Neuronal stem cell (in vitro differentiated cells): ENCODE measurements around the gene CBARP.
"Not testable (repeated sequence)": the region's sequence is repeated elsewhere in the genome, so short reads cannot be mapped to it uniquely, and the experiment has no call there.

Source experiments
- DNase-seq: peaks from one replicate; pipeline ENCODE4 v3.0.0-alpha.2; 2013; ENCODE audit warnings: low spot score
- H2AFZ ChIP-seq: one replicate; pipeline ENCODE4 v1.6.1; 2013; ENCODE audit warnings: mild to moderate bottlenecking, low read length, inconsistent platforms
- H2AK5ac ChIP-seq: 2 replicates; pipeline ENCODE4 v1.6.1; 2013; ENCODE audit warnings: low read depth, mild to moderate bottlenecking, inconsistent platforms, low read length, moderate library complexity, mixed read lengths
- H2BK120ac ChIP-seq: 2 replicates; pipeline ENCODE4 v1.6.1; 2013; ENCODE audit warnings: low read depth, mild to moderate bottlenecking, inconsistent platforms, low read length, moderate library complexity, mixed read lengths
- H2BK12ac ChIP-seq: one replicate; pipeline ENCODE4 v1.6.1; 2013; ENCODE audit warnings: low read length, inconsistent platforms
- H2BK15ac ChIP-seq: 2 replicates; pipeline ENCODE4 v1.6.1; 2013; ENCODE audit warnings: mild to moderate bottlenecking, low read length, inconsistent platforms, mixed read lengths
- H2BK5ac ChIP-seq: one replicate; pipeline ENCODE4 v1.6.1; 2013; ENCODE audit warnings: inconsistent platforms, mild to moderate bottlenecking, low read length, moderate library complexity
- H3K14ac ChIP-seq: one replicate; pipeline ENCODE4 v1.6.1; 2013; ENCODE audit warnings: low read length, inconsistent platforms
- H3K18ac ChIP-seq: 2 replicates; pipeline ENCODE4 v1.6.1; 2013; ENCODE audit warnings: low read length, inconsistent platforms
- H3K23ac ChIP-seq: 2 replicates; pipeline ENCODE4 v1.6.1; 2013; ENCODE audit warnings: low read depth, mild to moderate bottlenecking, mixed read lengths, low read length, inconsistent platforms; ENCODE audit not compliant: poor library complexity
- H3K27ac ChIP-seq: replicated peaks from 3 replicates; pipeline ENCODE4 v1.5.1; 2013; ENCODE audit warnings: low read length, inconsistent platforms
- H3K27me3 ChIP-seq, 3 experiments: 2 replicates each; pipeline ENCODE4 v1.6.1; 2013; ENCODE audit warnings: low read length in 3 of 3, mild to moderate bottlenecking in 2 of 3, inconsistent platforms in 1 of 3, low read depth in 1 of 3, mixed read lengths in 1 of 3, moderate library complexity in 1 of 3; ENCODE audit not compliant: control insufficient read depth in 3 of 3, insufficient read depth in 3 of 3
- H3K36me3 ChIP-seq, 2 donors: replicated peaks in 1 of 2; 2 replicates each; pipeline ENCODE4 v1.6.1; 2013; ENCODE audit warnings: low read length in 2 of 2; ENCODE audit not compliant: control insufficient read depth in 2 of 2, insufficient read depth in 2 of 2
- H3K4ac ChIP-seq: 2 replicates; pipeline ENCODE4 v1.6.1; 2013; ENCODE audit warnings: inconsistent platforms, mild to moderate bottlenecking, low read length, moderate library complexity
- H3K4me1 ChIP-seq, 2 donors: 1 replicate in 1 of 2; 2 replicates in 1 of 2; pipeline ENCODE4 v1.6.1; 2013; ENCODE audit warnings: low read length in 2 of 2, low read depth in 1 of 2; ENCODE audit not compliant: control insufficient read depth in 2 of 2, insufficient read depth in 1 of 2
- H3K4me2 ChIP-seq: one replicate; pipeline ENCODE4 v1.6.1; 2013; ENCODE audit warnings: mild to moderate bottlenecking, low read length, inconsistent platforms; ENCODE audit not compliant: insufficient read depth, poor library complexity, severe bottlenecking
- H3K4me3 ChIP-seq, 2 donors: 2 replicates each; pipeline ENCODE4 v1.5.1; 2013; ENCODE audit warnings: low read length in 2 of 2, mild to moderate bottlenecking in 2 of 2, inconsistent platforms in 1 of 2, moderate library complexity in 1 of 2
- H3K79me1 ChIP-seq: one replicate; pipeline ENCODE4 v1.6.1; 2013; ENCODE audit warnings: low read depth, mild to moderate bottlenecking, inconsistent platforms, low read length, moderate library complexity
- H3K9ac ChIP-seq: one replicate; pipeline ENCODE4 v1.6.1; 2013; ENCODE audit warnings: mild to moderate bottlenecking, low read depth, low read length, inconsistent platforms; ENCODE audit not compliant: poor library complexity
- H3K9me3 ChIP-seq, 2 donors: replicated peaks in 1 of 2; 2 replicates each; pipeline versions ENCODE3 to v1.6.1; 2013; ENCODE audit warnings: low read length in 2 of 2, mild to moderate bottlenecking in 2 of 2, inconsistent platforms in 1 of 2, low read depth in 1 of 2, mixed read lengths in 1 of 2, moderate library complexity in 1 of 2; ENCODE audit not compliant: control insufficient read depth in 2 of 2, insufficient read depth in 1 of 2
- H4K8ac ChIP-seq: one replicate; pipeline ENCODE4 v1.6.1; 2013; ENCODE audit warnings: low read depth, mild to moderate bottlenecking, inconsistent platforms, low read length, moderate library complexity
- H4K91ac ChIP-seq: one replicate; pipeline ENCODE4 v1.6.1; 2013; ENCODE audit warnings: low read length, low read depth, mild to moderate bottlenecking, inconsistent platforms; ENCODE audit not compliant: poor library complexity
- WGBS, 2 donors: extraction: QIAGEN DNeasy Blood & Tissue Kit; methylation state at CpG; one replicate each; pipeline ENCODE4 v1.1.7; 2013; ENCODE audit warnings: missing lambda C conversion rate in 2 of 2, mixed read lengths in 1 of 2; ENCODE audit not compliant: insufficient read length in 2 of 2, insufficient replicate concordance in 1 of 2; ENCODE audit errors: extremely low coverage in 2 of 2; 5-methylcytosine and 5-hydroxymethylcytosine counted together

Gene CBARP

GRCh38 chr19:1247748-1248138, 9.9 kb upstream of the CBARP start:
- no peak overlapping the region for H4K8ac ChIP-seq
- H3K9me3 ChIP-seq = no peaks in the 10 kb centered on the region
- peaks cover 10 to 24% of the 10 kb centered on the region in 2 donors for H3K36me3 ChIP-seq
- peak overlapping the region; percentile 64 for H3K9ac ChIP-seq
- no peak overlapping the region for H3K14ac ChIP-seq
- H3K4me2 ChIP-seq = peak overlapping the region; percentile 73
- peaks cover 15% of the 10 kb centered on the region for H3K79me1 ChIP-seq
- no peak overlapping the region for H4K91ac ChIP-seq
- H3K27me3 ChIP-seq = no peaks in the 10 kb centered on the region
- peak overlapping the region; percentile 54 for H2BK15ac ChIP-seq
- peak overlapping the region; percentile 56 for H2BK120ac ChIP-seq
- DNase-seq = no peak
- H2AK5ac ChIP-seq = peak overlapping the region; percentile 94
- H3K23ac ChIP-seq = peak overlapping the region; percentile 34
- no peak overlapping the region for H2AFZ ChIP-seq
- peaks cover 14 to 32% of the 10 kb centered on the region in 2 donors for H3K4me1 ChIP-seq
- peak overlapping the region; percentile 95 for H3K18ac ChIP-seq
- H3K4me3 ChIP-seq = peak overlapping the region; percentile 78 to 98
- no peak overlapping the region for H3K4ac ChIP-seq
- H3K27ac ChIP-seq = peak overlapping the region; percentile 59
- H2BK12ac ChIP-seq = peak overlapping the region; percentile 93
- H2BK5ac ChIP-seq = peak overlapping the region; percentile 93
- WGBS, 2 donors = no CpG with 5 or more reads among the region's 8 CpGs

- peak overlapping the region; percentile 95 for H2AK5ac ChIP-seq
- not testable (repeated sequence) for H3K27ac ChIP-seq, H3K9me3 ChIP-seq, H3K4me2 ChIP-seq, H2BK12ac ChIP-seq, H3K14ac ChIP-seq, H3K4me3 ChIP-seq, H2AFZ ChIP-seq, DNase-seq, H3K4ac ChIP-seq, H4K91ac ChIP-seq, H2BK120ac ChIP-seq, H4K8ac ChIP-seq, H2BK5ac ChIP-seq, H3K27me3 ChIP-seq
- H3K36me3 ChIP-seq = peaks cover 3 to 13% of the 10 kb centered on the region in 2 donors
- peak overlapping the region; percentile 37 for H2BK15ac ChIP-seq
- H3K79me1 ChIP-seq = peaks cover 15% of the 10 kb centered on the region
- peaks cover 17 to 26% of the 10 kb centered on the region in 2 donors for H3K4me1 ChIP-seq
- peak overlapping the region; percentile 85 for H3K23ac ChIP-seq
- no CpG with 5 or more reads among the region's 27 CpGs for WGBS, 2 donors
- H3K18ac ChIP-seq = peak overlapping the region; percentile 71
- peak overlapping the region; percentile 60 for H3K9ac ChIP-seq
These were observed 8.7 kb upstream of the CBARP start for GRCh38 chr19:1246265-1247087.

- Histone ChIP-seq H3K4me3 (no peak overlapping the region), H3K9ac (peak overlapping the region; percentile 60), H2AFZ (no peak overlapping the region), H3K27ac (no peak overlapping the region), H3K27me3 (no peaks in the 10 kb centered on the region), H4K8ac (no peak overlapping the region), H2BK15ac (peak overlapping the region; percentile 81), H2BK5ac (no peak overlapping the region), H3K36me3 (peaks cover 0 to 8% of the 10 kb centered on the region in 2 donors), H3K79me1 (peaks cover 11% of the 10 kb centered on the region), H2BK12ac (peak overlapping the region; percentile 94), H3K23ac (peak overlapping the region; percentile 99), H3K4me2 (no peak overlapping the region), H3K9me3 (no peaks in the 10 kb centered on the region), H2BK120ac (no peak overlapping the region), H3K4ac (no peak overlapping the region), H4K91ac (no peak overlapping the region), H3K4me1 (peaks cover 19 to 26% of the 10 kb centered on the region in 2 donors), H2AK5ac (peak overlapping the region; percentile 95), H3K18ac (peak overlapping the region; percentile 57), H3K14ac (no peak overlapping the region)
- no CpG with 5 or more reads among the region's 26 CpGs for whole genome bisulfite sequencing, 2 donors
- DNase-seq = no peak
These were observed 7.9 kb upstream of the CBARP start for GRCh38 chr19:1245494-1246264.
